Mesenchymal stem cell (in vitro differentiated cells and primary cell): ENCODE data around the gene SLC6A18.
A peak's percentile ranks its signal among the peaks of the same experiment; 100 is the strongest.

Source experiments
- DNase-seq: peaks from one replicate; pipeline ENCODE4 v3.0.0-alpha.2; 2013
- H2AFZ ChIP-seq: one replicate; pipeline ENCODE4 v1.6.1; 2013; ENCODE audit warnings: low read depth, mild to moderate bottlenecking, control low read depth, inconsistent platforms, low read length, moderate library complexity
- H2AK5ac ChIP-seq: 2 replicates; pipeline ENCODE4 v1.6.1; 2013; ENCODE audit warnings: low read length, moderate library complexity, mild to moderate bottlenecking, inconsistent platforms; ENCODE audit not compliant: severe bottlenecking
- H2BK120ac ChIP-seq: one replicate; pipeline ENCODE4 v1.6.1; 2013; ENCODE audit warnings: low read depth, mild to moderate bottlenecking, inconsistent platforms, low read length, moderate library complexity
- H2BK12ac ChIP-seq, 2 experiments: one replicate each; pipeline ENCODE4 v1.6.1; 2013; ENCODE audit warnings: inconsistent platforms in 2 of 2, low read length in 2 of 2, mild to moderate bottlenecking in 2 of 2, moderate library complexity in 2 of 2, control low read depth in 1 of 2
- H2BK15ac ChIP-seq: one replicate; pipeline ENCODE4 v1.6.1; 2013; ENCODE audit warnings: mild to moderate bottlenecking, low read depth, inconsistent platforms; ENCODE audit not compliant: poor library complexity, severe bottlenecking
- H2BK5ac ChIP-seq: 2 replicates; pipeline ENCODE4 v1.6.1; 2013; ENCODE audit warnings: low read depth, mild to moderate bottlenecking, low read length, control low read depth, inconsistent platforms; ENCODE audit not compliant: poor library complexity, severe bottlenecking
- H3K14ac ChIP-seq, 2 experiments: one replicate each; pipeline ENCODE4 v1.6.1; 2013; ENCODE audit warnings: inconsistent platforms in 2 of 2, low read length in 2 of 2, control low read depth in 1 of 2, mild to moderate bottlenecking in 1 of 2, moderate library complexity in 1 of 2
- H3K18ac ChIP-seq, 2 experiments: one replicate each; pipeline ENCODE4 v1.6.1; 2013; ENCODE audit warnings: inconsistent platforms in 2 of 2, low read length in 2 of 2, control low read depth in 1 of 2, low read depth in 1 of 2, mild to moderate bottlenecking in 1 of 2
- H3K23ac ChIP-seq, 2 experiments: one replicate each; pipeline ENCODE4 v1.6.1; 2013; ENCODE audit warnings: inconsistent platforms in 2 of 2, low read length in 2 of 2, mild to moderate bottlenecking in 2 of 2, moderate library complexity in 2 of 2, control low read depth in 1 of 2
- H3K27ac ChIP-seq: 2 replicates; pipeline ENCODE4 v1.5.1; 2013; ENCODE audit warnings: mild to moderate bottlenecking, moderate library complexity, low read length, control low read depth, inconsistent platforms; ENCODE audit not compliant: poor library complexity, severe bottlenecking
- H3K27me3 ChIP-seq, 2 experiments: 2 replicates each; pipeline versions ENCODE4 v1.6.1 to v1.7.0; 2013; ENCODE audit warnings: low read length in 2 of 2, mild to moderate bottlenecking in 2 of 2, moderate library complexity in 2 of 2, control low read depth in 1 of 2, inconsistent platforms in 1 of 2; ENCODE audit not compliant: control insufficient read depth in 1 of 2, insufficient read depth in 1 of 2
- H3K36me3 ChIP-seq, 2 experiments: 2 replicates each; pipeline versions ENCODE4 v1.6.1 to v1.7.0; 2013; ENCODE audit warnings: low read length in 2 of 2, control low read depth in 1 of 2, inconsistent platforms in 1 of 2, low read depth in 1 of 2, mild to moderate bottlenecking in 1 of 2; ENCODE audit not compliant: insufficient read depth in 2 of 2, control insufficient read depth in 1 of 2
- H3K4ac ChIP-seq, 2 experiments: one replicate each; pipeline ENCODE4 v1.6.1; 2013; ENCODE audit warnings: inconsistent platforms in 2 of 2, low read length in 2 of 2, mild to moderate bottlenecking in 2 of 2, moderate library complexity in 2 of 2, control low read depth in 1 of 2, low read depth in 1 of 2
- H3K4me1 ChIP-seq: 2 replicates; pipeline ENCODE4 v1.6.1; 2013; ENCODE audit warnings: low read depth, low read length, control low read depth; ENCODE audit not compliant: control insufficient read depth, insufficient read depth
- H3K4me2 ChIP-seq: 2 replicates; pipeline ENCODE4 v1.6.1; 2013; ENCODE audit warnings: low read length, mild to moderate bottlenecking, inconsistent platforms; ENCODE audit not compliant: poor library complexity, severe bottlenecking
- H3K4me3 ChIP-seq, 2 experiments: 2 replicates each; pipeline versions ENCODE4 v1.5.1 to v1.7.0; 2013; ENCODE audit warnings: low read length in 2 of 2, mild to moderate bottlenecking in 2 of 2, control low read depth in 1 of 2, low read depth in 1 of 2; ENCODE audit not compliant: insufficient read depth in 1 of 2
- H3K79me1 ChIP-seq: replicated peaks from 2 replicates; pipeline ENCODE4 v1.6.1; 2013; ENCODE audit warnings: mild to moderate bottlenecking, control low read depth, low read length, inconsistent platforms; ENCODE audit not compliant: poor library complexity, severe bottlenecking
- H3K9ac ChIP-seq: 2 replicates; pipeline ENCODE4 v1.7.0; 2013; ENCODE audit warnings: mild to moderate bottlenecking, low read length, moderate library complexity
- H3K9me3 ChIP-seq: 2 replicates; pipeline ENCODE4 v1.7.0; 2013; ENCODE audit warnings: mild to moderate bottlenecking, low read length; ENCODE audit not compliant: control insufficient read depth
- H4K8ac ChIP-seq: one replicate; pipeline ENCODE4 v1.6.1; 2013; ENCODE audit warnings: inconsistent platforms, mild to moderate bottlenecking, low read length, moderate library complexity
- H4K91ac ChIP-seq: one replicate; pipeline ENCODE4 v1.6.1; 2013; ENCODE audit warnings: mild to moderate bottlenecking, low read length, inconsistent platforms
- WGBS: methylation state at CpG from one replicate; pipeline ENCODE4 v1.1.7; 2013; ENCODE audit warnings: mixed read lengths; 5-methylcytosine and 5-hydroxymethylcytosine counted together

Gene SLC6A18

DNA sequence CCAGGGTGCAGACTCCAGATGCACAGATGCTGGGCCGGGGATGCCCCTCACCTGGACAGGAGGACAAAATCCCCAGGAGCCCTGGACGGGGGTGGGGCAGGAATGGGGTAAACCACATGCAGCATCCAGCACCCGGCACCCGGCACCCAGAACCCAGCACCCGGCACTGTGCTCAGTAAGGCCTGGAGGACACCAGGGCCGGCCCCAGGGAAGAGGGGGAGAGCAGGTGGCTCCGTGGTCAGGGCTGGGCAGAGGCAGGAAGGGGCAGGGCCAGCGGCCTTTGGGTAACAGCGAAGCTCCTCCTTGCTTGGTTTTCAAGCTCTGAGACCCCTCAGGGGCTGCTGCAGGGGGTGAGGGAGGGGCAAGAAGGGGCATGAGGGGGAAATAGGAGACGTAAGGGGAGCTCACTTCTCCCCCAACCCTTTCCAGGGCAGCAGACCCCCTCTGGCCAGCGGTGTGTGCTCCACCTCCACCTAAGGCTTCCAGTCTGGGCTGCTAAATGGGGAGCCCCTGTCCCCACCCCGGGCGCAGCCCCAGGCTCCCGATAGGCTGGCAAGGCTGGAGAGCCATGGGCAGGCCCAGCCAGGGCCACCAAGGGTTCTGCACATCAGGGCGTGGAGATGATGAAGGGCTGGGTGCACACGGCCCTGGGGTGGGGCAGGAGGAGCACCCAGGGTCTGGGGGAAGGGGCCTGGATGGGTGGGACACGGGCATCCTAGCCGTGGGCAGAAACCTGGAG lies 41.6 kb upstream of the SLC6A18 start:
- no peak overlapping the region for H4K91ac ChIP-seq
- WGBS, result 86% methylated on average over 16 of the region's 18 CpGs

DNA sequence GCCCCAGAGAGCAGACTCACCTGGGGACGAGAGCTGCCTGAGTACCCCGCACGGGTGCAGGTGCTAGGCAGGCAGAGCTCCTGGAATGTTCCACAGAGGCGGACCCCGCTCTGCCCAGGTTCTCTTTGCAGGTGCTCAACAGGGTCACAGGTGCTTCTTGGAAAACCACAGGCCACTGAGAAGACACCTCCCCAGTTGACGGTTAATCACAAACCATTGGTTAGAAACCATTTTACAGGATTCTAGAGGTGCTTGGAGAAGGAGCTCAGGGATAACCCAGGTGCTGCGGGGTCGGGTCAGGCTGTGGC lies 41.1 kb upstream of the SLC6A18 start:
- H2BK12ac ChIP-seq, result no peak overlapping the region
- no peak overlapping the region for H3K9ac ChIP-seq
- H3K4me1 ChIP-seq, result no peaks in the 10 kb centered on the region
- H3K14ac ChIP-seq, result no peak overlapping the region
- DNase-seq, result no peak
- no peak overlapping the region for H2AFZ ChIP-seq
- no peak overlapping the region for H2BK5ac ChIP-seq
- no peak overlapping the region for H3K27ac ChIP-seq
- H3K79me1 ChIP-seq, result no peaks in the 10 kb centered on the region
- no peak overlapping the region for H2AK5ac ChIP-seq
- H3K4me2 ChIP-seq, result no peak overlapping the region
- H3K9me3 ChIP-seq, result no peaks in the 10 kb centered on the region
- H3K27me3 ChIP-seq, result peaks cover 20 to 52% of the 10 kb centered on the region in 2 experiments
- WGBS, result 97% methylated on average over 7 of the region's 8 CpGs
- H3K4ac ChIP-seq, result no peak overlapping the region
- H3K18ac ChIP-seq, result no peak overlapping the region
- no peak overlapping the region for H4K8ac ChIP-seq
- no peaks in the 10 kb centered on the region for H3K36me3 ChIP-seq
- no peak overlapping the region for H3K23ac ChIP-seq
- no peak overlapping the region for H3K4me3 ChIP-seq
- no peak overlapping the region for H2BK15ac ChIP-seq
- no peak overlapping the region for H4K91ac ChIP-seq
- H2BK120ac ChIP-seq, result no peak overlapping the region

More for the DNA sequence above, 41.6 kb upstream of the SLC6A18 start:
- Histone ChIP-seq H2AFZ (no peak overlapping the region), H4K8ac (no peak overlapping the region), H3K4me1 (no peaks in the 10 kb centered on the region), H3K79me1 (no peaks in the 10 kb centered on the region), H2BK12ac (no peak overlapping the region), H3K27me3 (peaks cover 20 to 48% of the 10 kb centered on the region in 2 experiments), H3K9ac (no peak overlapping the region), H2AK5ac (no peak overlapping the region), H3K4me3 (no peak overlapping the region), H3K27ac (no peak overlapping the region), H3K14ac (no peak overlapping the region), H3K4me2 (no peak overlapping the region), H2BK5ac (no peak overlapping the region), H3K18ac (no peak overlapping the region), H2BK15ac (no peak overlapping the region), H3K23ac (no peak overlapping the region), H3K9me3 (no peaks in the 10 kb centered on the region), H3K36me3 (no peaks in the 10 kb centered on the region), H3K4ac (no peak overlapping the region), H2BK120ac (no peak overlapping the region)
- DNase-seq, result no peak

DNA sequence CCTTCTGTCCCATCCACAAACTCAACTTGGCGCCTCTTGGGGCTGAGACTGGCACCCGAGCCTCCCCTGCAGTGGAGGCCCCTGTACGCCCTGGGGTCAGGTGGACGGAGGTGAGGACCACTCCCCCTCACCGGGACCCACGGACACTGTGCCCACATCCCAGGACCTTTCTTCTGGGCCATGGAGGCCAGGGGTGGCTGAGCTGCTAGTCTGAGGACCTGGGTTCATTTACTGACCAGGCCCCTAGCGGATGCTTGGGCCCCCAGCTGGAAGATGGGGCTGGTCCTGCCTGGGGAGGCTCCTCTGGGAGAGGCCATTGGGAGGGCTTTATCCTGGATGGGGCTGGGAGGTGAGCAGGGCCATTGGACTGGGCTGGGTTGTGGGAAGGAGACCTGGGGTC lies 40.7 kb upstream of the SLC6A18 start:
- Histone ChIP-seq H3K9ac (no peak overlapping the region), H3K4me3 (no peak overlapping the region), H3K18ac (no peak overlapping the region), H2BK12ac (no peak overlapping the region), H2BK120ac (no peak overlapping the region), H3K27me3 (peaks cover 20 to 55% of the 10 kb centered on the region in 2 experiments), H2BK5ac (no peak overlapping the region), H2AK5ac (no peak overlapping the region), H3K23ac (no peak overlapping the region), H2AFZ (no peak overlapping the region), H3K4me1 (no peaks in the 10 kb centered on the region), H4K8ac (no peak overlapping the region), H4K91ac (no peak overlapping the region), H3K4ac (no peak overlapping the region), H3K4me2 (no peak overlapping the region), H2BK15ac (no peak overlapping the region), H3K9me3 (no peaks in the 10 kb centered on the region), H3K36me3 (no peaks in the 10 kb centered on the region), H3K14ac (no peak overlapping the region), H3K27ac (no peak overlapping the region), H3K79me1 (no peaks in the 10 kb centered on the region)
- DNase-seq, result no peak
- WGBS, result 88% methylated on average over 7 of the region's 7 CpGs

DNA sequence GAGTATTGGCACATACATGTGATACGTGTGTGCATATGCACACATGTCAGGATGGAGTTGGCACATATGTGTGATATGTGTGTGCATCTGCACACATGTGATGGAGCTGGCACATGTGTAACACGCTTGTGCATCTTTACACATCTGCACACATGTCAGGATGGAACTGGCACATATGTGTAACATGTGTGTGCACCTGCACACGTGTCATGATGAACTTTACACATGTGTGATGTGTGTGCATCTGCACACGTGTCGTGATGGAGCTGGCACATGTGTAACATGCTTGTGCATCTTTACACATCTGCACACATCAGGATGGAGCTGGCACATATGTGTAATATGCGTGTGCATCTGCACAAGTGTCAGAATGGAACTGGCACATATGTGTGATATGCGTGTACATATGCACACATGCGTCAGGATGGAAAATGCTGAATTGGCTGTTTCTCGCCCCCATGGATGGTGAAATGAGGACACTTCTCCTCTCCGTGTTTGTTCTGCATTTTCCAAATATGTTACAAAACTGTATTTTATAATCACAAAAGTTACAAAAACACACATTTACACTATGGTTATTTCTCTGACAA lies 40.0 kb upstream of the SLC6A18 start:
- no peak overlapping the region for H2BK15ac ChIP-seq
- H3K27me3 ChIP-seq, result peaks cover 20 to 60% of the 10 kb centered on the region in 2 experiments
- H3K36me3 ChIP-seq, result no peaks in the 10 kb centered on the region
- H4K91ac ChIP-seq, result peak overlapping the region; percentile 14
- H3K4me1 ChIP-seq, result no peaks in the 10 kb centered on the region
- no peak overlapping the region for H3K4me2 ChIP-seq
- no peak for DNase-seq
- H4K8ac ChIP-seq, result no peak overlapping the region
- H3K9me3 ChIP-seq, result no peaks in the 10 kb centered on the region
- no peak overlapping the region for H2BK5ac ChIP-seq
- H3K79me1 ChIP-seq, result no peaks in the 10 kb centered on the region
- H3K23ac ChIP-seq, result no peak overlapping the region
- no peak overlapping the region for H3K18ac ChIP-seq
- no peak overlapping the region for H2BK12ac ChIP-seq
- no peak overlapping the region for H3K14ac ChIP-seq
- no peak overlapping the region for H3K4me3 ChIP-seq
- H3K4ac ChIP-seq, result no peak overlapping the region
- no peak overlapping the region for H3K9ac ChIP-seq
- 88% methylated on average over 10 of the region's 10 CpGs for WGBS
- no peak overlapping the region for H2AK5ac ChIP-seq
- no peak overlapping the region for H2BK120ac ChIP-seq
- H3K27ac ChIP-seq, result no peak overlapping the region
- H2AFZ ChIP-seq, result no peak overlapping the region
